Measurements from ENCODE around the gene SLC35F4.

The SLC35F4 gene

DNA sequence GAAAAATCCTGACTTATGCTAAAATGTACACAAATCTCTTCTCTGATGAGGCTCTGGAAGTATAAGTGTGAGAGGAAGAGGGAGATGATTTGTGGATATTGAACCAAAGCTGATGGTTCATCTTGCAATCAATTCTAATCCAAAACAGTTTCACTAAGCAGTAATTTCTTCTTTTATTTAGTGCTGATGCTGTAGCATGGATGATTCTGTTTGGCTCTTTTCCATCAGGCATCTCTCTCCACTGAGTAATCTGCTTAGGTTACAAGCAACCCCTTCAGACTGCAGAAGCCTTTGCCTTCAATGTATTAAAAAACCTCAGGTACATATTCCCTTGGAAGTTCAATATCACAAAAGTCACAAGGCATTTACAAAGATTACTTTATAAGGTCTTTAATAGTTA is 213.1 kb downstream of the SLC35F4 start:
- TF ChIP-seq, protein P1, sequence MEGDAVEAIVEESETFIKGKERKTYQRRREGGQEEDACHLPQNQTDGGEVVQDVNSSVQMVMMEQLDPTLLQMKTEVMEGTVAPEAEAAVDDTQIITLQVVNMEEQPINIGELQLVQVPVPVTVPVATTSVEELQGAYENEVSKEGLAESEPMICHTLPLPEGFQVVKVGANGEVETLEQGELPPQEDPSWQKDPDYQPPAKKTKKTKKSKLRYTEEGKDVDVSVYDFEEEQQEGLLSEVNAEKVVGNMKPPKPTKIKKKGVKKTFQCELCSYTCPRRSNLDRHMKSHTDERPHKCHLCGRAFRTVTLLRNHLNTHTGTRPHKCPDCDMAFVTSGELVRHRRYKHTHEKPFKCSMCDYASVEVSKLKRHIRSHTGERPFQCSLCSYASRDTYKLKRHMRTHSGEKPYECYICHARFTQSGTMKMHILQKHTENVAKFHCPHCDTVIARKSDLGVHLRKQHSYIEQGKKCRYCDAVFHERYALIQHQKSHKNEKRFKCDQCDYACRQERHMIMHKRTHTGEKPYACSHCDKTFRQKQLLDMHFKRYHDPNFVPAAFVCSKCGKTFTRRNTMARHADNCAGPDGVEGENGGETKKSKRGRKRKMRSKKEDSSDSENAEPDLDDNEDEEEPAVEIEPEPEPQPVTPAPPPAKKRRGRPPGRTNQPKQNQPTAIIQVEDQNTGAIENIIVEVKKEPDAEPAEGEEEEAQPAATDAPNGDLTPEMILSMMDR (IDR thresholded peaks at IDR 0.05; ENCODE audit: borderline replicate concordance, insufficient read depth, low read depth, low read length) = no peak

DNA sequence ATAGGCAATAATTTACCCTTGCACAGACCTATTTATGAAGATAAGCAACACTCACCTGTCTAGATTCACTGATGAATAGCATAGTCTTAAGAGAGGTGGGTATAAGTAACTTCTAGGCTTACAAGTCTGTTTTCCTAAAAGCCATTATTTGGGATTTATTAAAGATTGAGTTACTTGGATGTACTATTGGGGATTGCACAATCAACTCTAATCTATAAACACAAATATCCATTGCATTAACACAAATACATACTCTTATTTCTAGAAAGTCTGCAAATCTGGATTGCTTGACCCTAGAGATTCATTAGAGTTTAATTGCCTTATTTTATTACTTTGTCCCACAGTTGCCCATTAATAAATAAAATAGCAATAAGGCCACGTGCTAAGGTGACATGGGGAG is 224.1 kb downstream of the SLC35F4 start:
- TF ChIP-seq, protein P1 (IDR thresholded peaks at IDR 0.05; ENCODE audit: borderline replicate concordance, insufficient read depth, low read depth, low read length) = no peak
- H3K4me3 ChIP-seq (ENCODE audit: low read depth, low read length) = no peak overlapping the region

More for the DNA sequence above, 213.1 kb downstream of the SLC35F4 start:
- H3K4me3 ChIP-seq (ENCODE audit: low read depth, low read length) = no peak overlapping the region

DNA sequence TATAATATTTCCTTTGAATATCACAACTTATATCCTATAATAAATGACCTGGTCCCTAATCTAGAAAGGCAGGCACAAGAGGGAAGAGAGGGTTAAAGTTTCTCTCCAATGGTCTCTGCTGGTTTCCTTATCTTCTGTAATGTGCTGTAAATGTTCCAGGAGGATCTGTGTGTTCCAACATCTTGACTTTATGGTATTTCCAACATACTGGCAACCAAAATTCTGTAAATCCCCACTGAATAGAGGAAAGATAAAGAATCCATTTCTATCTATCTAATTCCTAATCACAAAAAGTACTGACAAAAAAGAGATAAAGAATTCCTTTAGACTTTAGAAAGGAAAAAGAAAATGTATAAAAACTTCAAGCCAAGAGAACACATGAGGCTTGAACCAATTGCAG is 225.9 kb downstream of the SLC35F4 start:
- TF ChIP-seq, protein P1 (IDR thresholded peaks at IDR 0.05; ENCODE audit: borderline replicate concordance, insufficient read depth, low read depth, low read length) = no peak
- H3K4me3 ChIP-seq (ENCODE audit: low read depth, low read length) = no peak overlapping the region

DNA sequence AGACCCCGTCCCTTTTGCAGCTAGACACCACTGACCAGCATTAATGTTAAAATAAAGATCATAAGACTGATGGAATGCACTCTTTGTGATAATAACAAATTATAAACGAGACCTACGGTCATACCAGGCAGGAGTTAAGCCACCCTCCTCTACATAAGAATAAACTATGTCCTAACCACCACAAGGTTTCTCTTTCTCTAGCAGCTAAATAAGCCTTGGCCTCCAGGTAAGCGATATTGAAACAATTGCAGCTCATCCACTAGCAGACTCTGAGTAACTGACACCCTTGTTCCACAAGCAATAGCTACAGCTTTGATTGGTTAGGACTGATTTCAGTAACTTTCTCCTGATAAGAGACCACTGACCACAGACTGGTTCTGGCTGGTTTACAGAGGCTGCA is 228.0 kb downstream of the SLC35F4 start:
- TF ChIP-seq, protein P1 (IDR thresholded peaks at IDR 0.05; ENCODE audit: borderline replicate concordance, insufficient read depth, low read depth, low read length) = no peak
- no peak overlapping the region for H3K4me3 ChIP-seq (ENCODE audit: low read depth, low read length)

DNA sequence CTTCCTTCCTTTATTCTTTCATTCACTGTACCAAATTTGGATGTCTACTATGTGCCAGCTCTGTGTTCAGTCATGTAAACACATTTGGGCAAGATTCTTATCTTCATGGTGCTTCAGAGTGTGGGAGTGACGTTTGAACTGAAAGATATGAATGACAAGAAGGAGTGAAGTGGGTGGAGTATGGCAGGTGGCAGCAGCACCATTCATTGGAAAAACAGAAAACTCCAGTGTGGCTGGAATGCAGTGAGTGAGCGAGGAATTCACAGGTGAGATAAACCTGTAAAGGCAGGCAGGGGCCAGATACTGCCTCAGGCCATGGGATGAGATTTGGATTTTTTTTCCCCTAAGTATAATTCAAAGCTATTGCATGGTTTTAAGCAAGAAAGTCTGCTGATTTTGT is 231.6 kb downstream of the SLC35F4 start:
- TF ChIP-seq, protein P1 (IDR thresholded peaks at IDR 0.05; ENCODE audit: borderline replicate concordance, insufficient read depth, low read depth, low read length) = no peak
- no peak overlapping the region for H3K4me3 ChIP-seq (ENCODE audit: low read depth, low read length)

DNA sequence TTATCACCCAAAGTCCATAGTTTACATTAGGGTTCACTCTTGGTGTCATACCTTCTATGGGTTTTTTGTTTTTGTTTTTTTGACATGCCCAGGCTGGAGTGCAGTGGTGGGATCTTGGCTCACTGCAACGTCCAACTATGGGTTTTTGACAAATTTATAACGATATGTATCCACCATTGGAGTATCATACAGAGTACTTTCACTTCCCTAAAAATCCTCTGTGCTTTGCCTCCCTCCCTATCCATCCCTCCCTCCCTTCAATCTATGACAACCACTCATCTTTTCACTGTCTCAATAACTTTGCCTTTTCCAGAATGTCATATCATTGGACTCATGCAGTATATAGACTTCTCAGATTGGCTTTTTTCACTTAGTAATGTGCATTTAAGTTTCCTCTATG is 233.2 kb downstream of the SLC35F4 start:
- H3K4me3 ChIP-seq (ENCODE audit: low read depth, low read length) = no peak overlapping the region
- TF ChIP-seq, protein P1 (IDR thresholded peaks at IDR 0.05; ENCODE audit: borderline replicate concordance, insufficient read depth, low read depth, low read length) = no peak

DNA sequence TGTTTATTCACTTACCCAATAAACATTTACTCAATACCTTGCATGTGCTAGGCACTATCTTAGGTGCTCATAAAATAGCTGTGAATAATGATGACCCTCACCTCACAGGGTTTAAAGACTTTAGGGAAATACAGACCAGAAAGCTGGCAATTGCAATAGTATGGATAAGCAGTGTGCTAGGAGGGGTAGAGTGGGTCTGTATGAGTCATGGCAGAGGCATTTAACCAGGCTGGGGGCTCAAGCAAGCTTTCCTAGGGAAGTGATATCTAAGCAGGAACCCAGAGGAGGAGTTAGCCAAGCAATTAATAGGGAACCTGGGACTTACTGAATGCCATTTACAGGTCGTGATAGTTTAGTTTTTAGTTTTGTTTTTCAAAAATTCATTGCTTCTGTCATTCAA is 248.4 kb downstream of the SLC35F4 start:
- TF ChIP-seq, protein P1 (IDR thresholded peaks at IDR 0.05; ENCODE audit: borderline replicate concordance, insufficient read depth, low read depth, low read length) = no peak
- no peak overlapping the region for H3K4me3 ChIP-seq (ENCODE audit: low read depth, low read length)

All from GM12875 (cell line).